GM21367 (cell line): Measurements from ENCODE around the gene ZNF451.
"Not testable (repeated sequence)": the region's sequence is repeated elsewhere in the genome, so short reads cannot be mapped to it uniquely, and the experiment has no call there.

Source experiments
- ATAC-seq: cut with Tn5 transposase; IDR thresholded peaks from one replicate; pipeline ENCODE4 v1.9.1; 2021; ENCODE audit not compliant: unreplicated experiment

The ZNF451 gene

DNA sequence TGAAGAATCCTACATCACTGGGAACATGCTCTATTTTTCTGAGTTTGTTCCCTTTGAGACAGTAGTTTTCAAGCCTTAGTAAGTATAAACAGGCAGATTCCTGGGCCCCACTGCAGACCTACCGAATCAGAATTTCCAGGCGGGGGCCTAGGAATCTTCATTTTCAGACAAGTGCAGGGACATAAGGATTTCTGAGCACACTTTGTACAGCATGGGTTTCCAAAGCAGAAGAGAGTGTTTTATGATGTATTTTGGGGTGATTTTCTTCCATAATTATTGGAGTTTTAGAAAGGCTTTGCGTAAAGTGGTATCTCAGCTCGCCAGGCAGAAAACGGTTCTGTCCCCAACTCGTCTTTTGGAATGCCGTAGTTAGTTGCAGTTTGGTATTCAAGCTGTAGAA is 1.4 kb downstream of the ZNF451 start:
- not testable (repeated sequence) for ATAC-seq

DNA sequence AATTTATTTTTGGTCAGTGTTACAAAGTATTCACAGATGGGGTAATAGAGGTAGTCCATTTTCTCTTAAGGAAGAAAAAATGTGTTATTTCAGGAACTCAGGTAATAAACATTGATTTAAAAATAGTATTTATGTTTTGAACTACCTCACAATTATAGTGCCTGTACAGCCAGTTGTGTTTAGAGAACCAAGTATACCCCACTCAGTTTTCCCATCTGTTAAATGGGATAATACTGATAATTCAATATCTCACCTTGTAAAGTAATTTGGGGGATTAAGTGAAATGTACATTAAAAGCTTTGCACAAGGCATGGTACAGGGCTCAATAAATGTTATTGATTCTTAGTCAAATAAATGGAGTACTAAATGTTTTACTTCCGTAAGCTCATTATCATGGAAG is 4.7 kb downstream of the ZNF451 start:
- no peak for ATAC-seq

DNA sequence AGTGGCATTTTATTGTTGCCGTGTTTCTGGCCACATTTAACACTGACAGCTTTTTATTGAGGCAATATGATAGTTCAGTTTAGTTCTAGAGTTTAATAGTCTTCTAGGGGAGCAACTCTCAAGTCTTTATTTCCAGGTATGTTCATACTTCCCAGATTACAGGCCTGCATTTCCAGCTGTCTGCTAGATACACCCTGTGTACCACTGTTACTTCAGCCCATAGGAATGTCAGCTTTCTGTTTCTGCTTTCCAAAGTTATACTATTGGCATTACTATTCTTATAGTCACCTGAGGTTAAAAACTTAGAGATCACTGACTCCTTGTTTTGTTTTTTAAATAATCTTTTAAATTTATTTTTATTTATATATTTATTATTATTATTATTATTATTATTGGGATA is 7.6 kb downstream of the ZNF451 start:
- no peak for ATAC-seq

DNA sequence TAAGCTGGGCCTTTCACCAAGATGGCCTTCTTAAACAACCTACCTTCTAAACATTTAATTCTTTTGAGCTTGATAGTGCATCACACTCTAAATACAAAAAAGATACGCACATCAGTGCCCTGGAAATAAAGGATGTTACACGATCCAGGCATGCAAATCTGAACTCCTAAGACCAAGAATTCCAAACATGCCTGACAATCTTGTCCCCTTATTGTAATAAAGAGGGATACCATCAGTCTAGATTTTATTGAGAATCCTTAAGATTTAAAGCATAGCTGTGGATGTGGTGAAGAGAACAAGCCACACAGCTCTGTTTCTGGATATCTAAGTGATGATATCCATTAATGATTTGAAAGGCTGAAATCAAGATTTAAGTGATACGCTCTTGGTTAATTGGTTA is 13.0 kb downstream of the ZNF451 start:
- ATAC-seq = no peak

DNA sequence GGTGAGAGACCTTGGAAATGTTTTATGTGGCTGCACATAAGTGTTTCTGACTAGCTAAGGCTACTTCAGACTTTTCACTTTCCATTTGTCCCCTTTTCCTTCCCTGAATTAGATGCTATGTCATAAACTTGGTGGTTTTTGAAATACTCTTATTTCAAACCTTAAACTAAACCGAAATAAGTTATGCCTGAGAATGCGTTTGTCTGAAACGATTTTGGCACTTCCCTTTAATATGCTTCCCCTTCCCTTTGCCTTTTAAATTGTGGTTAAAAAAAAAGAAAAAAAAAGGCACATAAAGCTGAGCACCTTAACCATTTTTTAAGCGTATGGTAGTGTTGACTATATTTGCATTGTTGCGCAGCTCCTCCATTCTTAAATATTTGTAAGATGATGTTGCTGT is 14.3 kb downstream of the ZNF451 start:
- no peak for ATAC-seq

DNA sequence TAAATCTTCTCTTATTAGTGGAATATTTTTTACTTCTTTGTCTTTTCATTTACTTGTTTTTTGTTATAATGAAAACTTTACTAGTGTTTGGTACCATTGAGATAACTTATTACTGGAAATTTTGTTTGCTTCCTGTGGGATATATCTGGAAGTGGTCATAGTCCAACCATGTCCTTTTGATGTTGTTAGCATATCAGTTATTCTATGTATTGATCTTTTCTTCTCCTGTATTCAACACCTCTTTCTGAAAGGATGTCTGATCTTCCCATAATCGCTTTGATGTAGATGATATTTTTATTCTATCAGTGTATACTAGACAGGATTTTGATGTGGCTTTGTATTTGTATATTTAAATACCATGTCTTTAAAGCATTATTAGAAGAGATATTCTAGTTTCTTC is 17.0 kb downstream of the ZNF451 start:
- ATAC-seq = no peak

DNA sequence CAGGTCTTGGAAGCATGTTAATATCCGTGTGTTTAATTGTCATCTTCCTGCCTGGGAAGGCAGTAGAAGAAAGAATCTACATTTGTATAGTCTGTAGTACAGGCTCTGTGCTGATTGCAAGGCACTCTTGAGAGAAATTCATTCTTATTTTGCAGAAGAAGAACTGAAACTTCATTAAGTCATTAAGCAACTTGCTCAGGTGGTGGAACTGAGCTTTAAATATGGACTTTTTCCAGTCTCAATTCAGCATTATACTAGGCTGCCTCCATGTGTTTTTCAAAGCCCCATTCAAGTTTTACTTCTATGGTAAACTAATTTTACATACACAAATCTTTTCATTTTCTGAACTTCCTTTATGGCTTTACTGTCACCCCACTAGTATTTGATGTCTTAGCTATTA is 18.7 kb downstream of the ZNF451 start:
- ATAC-seq = peak; percentile 92

DNA sequence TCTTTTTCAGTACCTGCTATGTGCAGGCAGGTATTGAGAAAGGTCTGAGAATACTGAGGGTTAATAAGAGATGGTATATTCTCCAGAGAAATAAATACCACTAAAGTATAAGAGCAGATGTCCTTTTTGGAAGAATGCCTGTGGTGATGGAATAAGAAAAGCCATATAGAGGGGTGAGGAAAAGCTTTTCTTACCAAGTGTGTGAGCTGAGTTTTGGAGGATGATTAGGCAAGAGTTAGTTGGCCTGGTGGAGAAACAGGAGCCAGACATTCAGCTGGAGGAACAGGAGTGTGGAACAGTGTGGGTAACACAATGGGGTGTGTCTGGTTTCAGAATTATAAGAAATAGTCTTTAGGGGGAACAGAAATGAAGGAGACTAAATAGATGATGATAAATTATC is 19.9 kb downstream of the ZNF451 start:
- ATAC-seq = no peak

DNA sequence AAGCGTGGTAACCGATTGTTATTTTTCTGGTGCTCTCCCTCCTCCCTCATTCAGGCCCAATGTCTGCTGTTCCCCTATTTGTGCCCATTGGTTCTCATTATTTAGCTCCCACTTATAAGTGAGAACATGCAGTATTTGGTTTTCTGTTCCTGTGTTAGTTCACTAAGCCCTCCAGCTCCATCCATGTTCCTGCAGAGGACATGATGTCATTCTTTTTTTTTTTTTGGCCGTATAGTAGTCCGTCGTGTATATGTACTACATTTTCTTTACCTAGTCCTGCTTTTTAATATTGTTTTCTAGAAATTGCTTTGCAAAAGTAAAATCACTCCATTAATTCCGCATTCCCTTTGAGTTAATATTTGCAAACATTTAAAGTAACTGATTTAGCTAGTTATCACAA is 23.1 kb downstream of the ZNF451 start:
- no peak for ATAC-seq

DNA sequence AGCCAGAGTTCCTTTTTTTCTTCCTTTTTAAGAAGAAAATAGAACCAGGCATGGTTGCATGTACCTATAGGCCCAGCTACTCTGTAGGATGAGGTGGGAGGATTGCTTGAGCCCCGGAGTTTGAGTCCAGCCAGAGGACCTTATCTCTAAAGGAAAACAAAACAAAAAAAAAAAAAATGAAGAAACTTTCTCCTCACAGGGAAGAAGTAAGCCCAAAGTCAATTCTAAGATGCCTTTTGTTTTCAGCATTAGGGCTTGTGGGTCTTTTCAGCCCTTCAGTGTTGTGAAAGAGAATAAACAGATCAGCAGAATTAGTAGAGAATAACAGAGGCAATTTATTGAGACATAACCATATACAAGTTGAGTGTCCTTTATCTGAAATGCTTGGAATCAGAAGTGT is 26.8 kb downstream of the ZNF451 start:
- no peak for ATAC-seq

DNA sequence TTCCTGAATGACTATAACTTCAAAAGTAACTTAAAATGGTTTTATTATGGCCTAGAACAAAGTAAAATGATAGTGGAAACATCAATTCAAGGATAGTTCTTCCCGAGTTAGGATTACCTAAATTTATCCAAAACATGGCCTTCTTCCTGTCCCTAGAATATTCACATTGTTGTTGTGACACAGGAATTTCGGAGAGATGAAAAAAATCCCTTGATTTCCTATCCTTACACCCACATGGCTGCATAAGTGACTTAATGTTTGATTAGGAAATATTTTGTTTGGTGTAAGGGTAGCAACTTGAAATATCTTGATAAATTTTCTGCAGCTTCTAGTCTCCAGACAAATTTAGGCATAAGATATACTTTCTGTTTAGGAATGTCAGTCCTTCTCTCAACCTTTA is 27.8 kb downstream of the ZNF451 start:
- ATAC-seq = no peak

DNA sequence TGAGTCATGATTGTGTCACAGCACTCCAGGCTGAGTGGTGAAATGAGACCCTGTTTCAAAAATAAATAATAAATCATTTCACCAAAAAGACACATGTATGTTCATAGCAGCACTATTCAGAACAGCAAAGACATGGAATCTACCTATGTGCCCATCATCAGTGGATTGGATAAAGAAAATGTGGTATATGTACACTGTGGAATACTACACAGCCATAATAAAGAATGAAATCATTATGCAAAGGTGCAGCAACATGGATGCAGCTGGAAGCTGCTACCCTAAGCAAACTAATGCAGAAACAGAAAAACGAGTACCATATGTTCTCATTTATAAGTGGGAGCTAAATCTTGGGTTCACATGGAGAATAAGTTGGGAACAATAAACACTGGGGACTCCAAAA is 33.1 kb downstream of the ZNF451 start:
- ATAC-seq = no peak

DNA sequence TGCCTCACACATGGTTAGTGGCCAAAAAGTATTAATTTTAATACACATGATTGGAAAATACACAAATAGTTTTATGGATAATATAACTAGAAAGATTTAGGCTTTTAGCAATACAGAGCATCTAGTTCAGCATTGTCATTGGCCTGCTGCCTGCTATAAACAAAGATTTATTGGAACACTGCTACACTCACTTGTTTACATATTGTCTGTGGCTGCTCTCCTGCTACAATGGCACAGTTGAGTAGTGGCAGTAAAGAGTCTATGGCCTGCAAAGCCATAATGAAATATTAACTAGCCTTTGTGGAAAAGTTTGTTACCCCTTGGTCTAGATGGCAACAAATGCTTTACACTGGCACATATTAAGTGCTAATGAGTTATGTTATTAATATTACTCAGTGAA is 37.8 kb downstream of the ZNF451 start:
- ATAC-seq = no peak

DNA sequence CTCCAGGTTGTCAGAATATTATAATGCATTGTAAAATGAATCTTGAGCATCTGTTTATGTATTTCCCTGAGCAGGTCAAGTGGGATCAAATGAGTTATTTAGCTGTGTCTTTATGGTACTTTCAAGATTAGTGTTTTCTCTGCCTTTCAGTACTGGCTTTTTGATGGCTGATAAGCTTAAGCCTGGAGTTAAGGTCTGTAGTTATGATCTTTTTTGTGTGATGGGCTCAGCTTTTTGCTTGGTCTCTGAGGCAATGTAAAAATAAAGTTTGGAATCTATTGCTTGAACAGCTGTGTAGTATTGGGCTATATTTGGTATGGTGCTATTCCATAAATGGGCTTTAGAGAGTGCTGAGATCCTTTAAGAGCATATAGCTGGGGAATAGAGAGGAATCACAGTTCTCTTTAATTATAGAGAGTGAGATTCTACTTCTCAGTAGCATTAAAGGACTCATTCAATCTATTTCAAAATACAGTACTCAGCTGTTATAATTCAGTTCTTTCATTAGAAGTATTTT is 40.7 kb downstream of the ZNF451 start:
- ATAC-seq = no peak

DNA sequence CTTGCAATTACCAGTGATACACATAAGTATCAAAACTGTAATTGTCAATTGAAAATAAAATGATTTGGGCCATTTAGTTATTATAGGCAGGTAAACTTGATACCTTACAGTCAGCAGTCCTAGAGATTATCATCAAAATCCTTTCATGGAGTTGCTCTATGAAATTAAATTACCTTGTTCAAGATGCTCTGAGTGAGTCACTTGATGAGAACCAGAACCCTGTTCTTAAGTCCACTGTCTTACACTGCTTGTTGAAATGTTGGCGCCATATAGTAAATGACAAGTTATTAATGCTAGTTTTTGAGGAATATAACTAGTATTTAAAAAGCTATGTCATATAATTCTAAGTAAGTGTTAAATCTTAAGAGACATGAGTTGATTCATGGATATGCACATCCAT is 45.0 kb downstream of the ZNF451 start:
- no peak for ATAC-seq

DNA sequence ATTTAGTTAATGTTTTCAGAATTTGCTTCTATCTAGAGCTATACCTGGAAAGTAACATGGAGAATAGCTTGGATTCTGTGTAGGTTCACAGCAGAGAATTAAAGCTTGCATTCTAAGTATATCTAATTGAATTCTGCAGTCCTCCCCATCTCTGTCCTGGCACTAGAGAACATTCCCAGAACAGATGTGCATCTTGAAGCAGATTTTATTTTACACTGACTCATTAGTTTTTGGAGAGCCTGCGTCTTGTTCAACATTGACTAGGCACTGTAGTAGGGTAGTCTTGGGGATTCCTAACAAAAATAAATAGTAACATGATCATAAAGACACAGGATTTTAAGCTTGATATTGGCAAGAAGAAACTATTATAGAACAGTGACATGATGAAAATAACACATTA is 45.9 kb downstream of the ZNF451 start:
- no peak for ATAC-seq

DNA sequence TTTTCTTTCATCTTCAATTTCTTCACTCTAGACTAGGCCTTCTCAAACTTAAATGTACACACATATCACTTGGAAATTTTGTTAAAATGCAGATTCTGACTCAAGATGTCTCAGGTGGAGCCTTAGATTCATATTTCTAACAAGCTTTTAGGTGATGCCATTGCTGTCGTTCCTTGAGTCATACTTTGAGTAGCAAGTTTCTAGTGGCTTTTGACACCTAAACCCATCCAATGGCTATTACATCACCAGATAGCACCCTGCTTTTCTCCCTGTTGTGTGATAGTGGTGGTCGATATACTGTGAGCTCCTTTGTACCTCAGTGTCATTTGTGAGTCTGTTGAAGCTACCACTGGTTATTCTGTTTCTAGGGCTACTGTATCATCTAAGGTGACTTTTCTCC is 47.4 kb downstream of the ZNF451 start:
- no peak for ATAC-seq

DNA sequence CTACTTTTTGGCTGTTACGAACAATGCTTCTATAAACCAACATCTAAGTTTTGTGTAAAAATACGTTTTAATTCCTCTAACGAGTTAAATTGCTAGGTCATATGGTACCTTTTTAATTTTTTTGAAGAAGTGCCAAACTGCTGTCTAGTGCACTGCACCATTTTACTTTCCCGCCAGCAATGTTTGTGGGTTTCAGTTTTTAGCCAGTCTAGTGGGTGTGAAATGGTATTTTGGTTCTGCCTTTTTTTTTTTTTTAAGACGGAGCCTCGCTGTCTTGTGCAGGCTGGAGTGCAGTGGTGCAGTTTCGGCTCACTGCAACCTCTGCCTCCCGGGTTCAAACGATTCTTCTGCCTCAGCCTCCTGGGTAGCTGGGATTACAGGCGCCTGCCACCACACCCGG is 48.0 kb downstream of the ZNF451 start:
- no peak for ATAC-seq

DNA sequence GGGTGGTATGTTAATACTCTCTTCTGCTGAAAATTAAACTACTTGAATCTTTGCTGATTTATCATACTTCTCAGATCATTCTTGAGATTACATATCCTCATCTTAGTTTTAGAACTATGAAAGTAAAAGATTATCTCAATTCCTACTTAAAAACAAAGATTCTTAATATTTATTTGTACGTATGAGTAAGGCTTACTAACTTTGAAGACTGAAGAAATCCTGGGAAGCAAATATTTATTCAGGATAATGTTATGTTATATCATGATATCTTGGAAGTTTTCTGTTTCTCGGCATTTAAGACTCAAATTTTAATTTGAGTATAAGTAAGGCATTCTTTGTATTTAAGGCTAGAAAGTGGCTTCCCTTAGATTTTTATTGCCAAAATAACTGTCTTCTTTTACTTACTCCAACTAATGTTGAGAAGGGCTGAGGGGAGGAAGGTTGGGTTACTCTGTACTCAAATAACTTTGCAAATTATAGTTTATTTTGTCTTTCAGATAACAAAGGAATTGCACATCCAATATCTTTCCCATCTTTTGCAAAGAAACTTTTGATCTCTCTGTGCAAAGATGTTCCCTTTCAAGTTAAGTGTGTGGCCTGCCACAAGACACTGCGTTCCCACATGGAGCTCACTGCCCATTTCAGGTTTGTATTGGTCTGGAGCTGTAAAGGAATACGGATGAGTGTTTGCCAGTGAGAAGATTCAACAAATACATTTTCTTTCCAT is 51.6 kb downstream of the ZNF451 start:
- no peak for ATAC-seq

DNA sequence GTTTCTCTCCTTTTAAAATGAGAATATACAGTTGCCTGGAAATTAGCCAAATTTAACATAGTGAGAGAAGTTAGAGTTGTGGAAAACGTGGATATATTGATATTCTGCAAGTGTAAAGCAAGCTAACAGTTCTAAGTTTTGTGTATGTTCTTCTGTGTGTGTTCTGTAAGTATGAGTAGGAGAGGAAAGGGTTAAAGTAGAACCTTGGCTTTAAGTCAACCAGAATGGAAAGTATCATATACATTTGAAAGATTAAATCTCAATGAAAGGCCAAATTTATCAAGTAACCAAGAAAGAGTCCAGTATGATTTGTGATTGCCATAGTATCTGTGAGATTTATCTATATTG is 52.2 kb downstream of the ZNF451 start:
- no peak for ATAC-seq

DNA sequence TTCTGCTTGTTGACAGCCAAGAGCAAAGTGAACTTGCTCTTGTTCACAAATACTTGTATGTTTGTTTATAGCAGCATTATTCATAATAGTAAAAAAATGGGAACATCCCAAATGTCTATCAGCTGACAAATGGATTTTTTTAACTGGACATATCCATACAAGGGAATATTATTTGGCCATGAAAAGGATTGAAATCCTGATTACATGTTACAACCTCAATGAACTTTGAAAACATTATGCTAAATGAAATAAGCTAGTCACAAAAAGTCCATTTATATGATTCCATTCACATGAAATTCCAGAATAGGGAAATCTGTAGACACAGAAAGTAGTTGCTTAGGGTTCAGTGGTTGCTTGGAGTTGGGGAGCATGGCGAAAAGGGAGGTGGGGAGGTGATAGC is 53.7 kb downstream of the ZNF451 start:
- ATAC-seq = no peak

DNA sequence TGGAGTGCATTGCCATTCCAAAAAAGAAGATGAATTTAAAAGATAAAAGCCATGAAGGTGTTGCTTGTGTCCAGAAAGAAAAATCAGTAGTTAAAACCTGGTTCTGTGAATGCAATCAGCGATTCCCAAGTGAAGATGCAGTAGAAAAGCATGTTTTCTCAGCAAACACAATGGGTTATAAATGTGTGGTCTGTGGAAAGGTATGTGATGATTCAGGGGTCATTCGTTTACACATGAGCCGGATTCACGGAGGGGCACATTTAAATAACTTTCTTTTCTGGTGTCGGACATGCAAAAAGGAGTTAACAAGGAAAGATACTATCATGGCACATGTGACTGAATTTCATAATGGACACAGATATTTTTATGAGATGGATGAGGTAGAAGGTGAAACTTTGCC is 57.4 kb downstream of the ZNF451 start:
- ATAC-seq = no peak
